ENCODE data around the gene FXYD5. TPM values are rescaled to one million over a fixed set of nuclear protein-coding genes. Genes with fewer than 3 reads are reported as not detected.

The FXYD5 gene
- total RNA-seq: 88.4 TPM

GRCh38 chr19:35154525-35155406, at the start of gene FXYD5:
Gene FXYD5 (plus strand): TSS chr19:35154735. CDS start chr19:35155551, 816 bp downstream.
- DNase-seq (ENCODE audit: low spot score): peak; percentile 54

- DNase-seq (ENCODE audit: low spot score): no peak
These were observed 49.5 kb upstream of the FXYD5 start for GRCh38 chr19:35105047-35105410.

GRCh38 chr19:35105411-35106290, 48.9 kb upstream of the FXYD5 start:
- no peak for DNase-seq (ENCODE audit: low spot score)

GRCh38 chr19:35106291-35106583, 48.3 kb upstream of the FXYD5 start:
- DNase-seq (ENCODE audit: low spot score): no peak

GRCh38 chr19:35106898-35107541, 47.5 kb upstream of the FXYD5 start:
- DNase-seq (ENCODE audit: low spot score): no peak

- DNase-seq (ENCODE audit: low spot score): peak; percentile 51
These were observed 47.0 kb upstream of the FXYD5 start for GRCh38 chr19:35107545-35107944.

- DNase-seq (ENCODE audit: low spot score): no peak
These were observed 45.8 kb upstream of the FXYD5 start for GRCh38 chr19:35108730-35109129.

- DNase-seq (ENCODE audit: low spot score): no peak
These were observed 45.0 kb upstream of the FXYD5 start for GRCh38 chr19:35109395-35110112.

GRCh38 chr19:35110974-35111373, 43.6 kb upstream of the FXYD5 start:
- DNase-seq (ENCODE audit: low spot score): no peak

GRCh38 chr19:35112995-35113688, 41.4 kb upstream of the FXYD5 start:
- DNase-seq (ENCODE audit: low spot score): no peak

GRCh38 chr19:35114353-35115176, 40.0 kb upstream of the FXYD5 start:
- peak; percentile 59 for DNase-seq (ENCODE audit: low spot score)

- no peak for DNase-seq (ENCODE audit: low spot score)
These were observed 39.2 kb upstream of the FXYD5 start, which contains the start of gene FXYD3 for GRCh38 chr19:35115177-35115951. Gene FXYD3 (plus strand): TSS chr19:35115823. CDS start chr19:35119377, 3,554 bp downstream.

- peak; percentile 56 for DNase-seq (ENCODE audit: low spot score)
These were observed 38.3 kb upstream of the FXYD5 start for GRCh38 chr19:35116072-35116801.

GRCh38 chr19:35117116-35117515, 37.4 kb upstream of the FXYD5 start:
- no peak for DNase-seq (ENCODE audit: low spot score)

GRCh38 chr19:35117799-35118198, 36.7 kb upstream of the FXYD5 start:
- DNase-seq (ENCODE audit: low spot score): no peak

- DNase-seq (ENCODE audit: low spot score): no peak
These were observed 36.1 kb upstream of the FXYD5 start for GRCh38 chr19:35118268-35119020.

- no peak for DNase-seq (ENCODE audit: low spot score)
These were observed 35.4 kb upstream of the FXYD5 start for GRCh38 chr19:35119091-35119490.

Measured in mucosa of gallbladder (tissue), 1 donor.